ENCODE measurements around the gene DPF3. TPM values are rescaled to one million over a fixed set of nuclear protein-coding genes. Genes with fewer than 3 reads are reported as not detected.

DPF3 gene
- total and polyA plus RNA-seq, 2 of the 13 experiments (the other 11 are each of a cell fraction or from before 2014, with no cell fraction given): 0.09 to 0.60 TPM

- peak; percentile 80 for TF ChIP-seq ERF (CRISPR knock-in tag; IDR thresholded peaks at IDR 0.05)
- TF ChIP-seq THAP11 (CRISPR knock-in tag; IDR thresholded peaks at IDR 0.05): peak; percentile 60; the same call in 1 of the 2 replicates
- no peak for TF ChIP-seq AGO1 (IDR thresholded peaks at IDR 0.05; ENCODE audit: low read depth, low read length, poor library complexity, severe bottlenecking)
- TF ChIP-seq HBP1 (CRISPR knock-in tag; IDR thresholded peaks at IDR 0.05; ENCODE audit: low read depth): no peak
- TF ChIP-seq ZNF232 (CRISPR knock-in tag; IDR thresholded peaks at IDR 0.05; ENCODE audit: borderline replicate concordance): peak; percentile 48; the same call in 1 of the 2 replicates
- TF ChIP-seq TCF7L2 (IDR thresholded peaks at IDR 0.05; ENCODE audit: low read depth, low read length): no peak
- no peak for TF ChIP-seq AFF4 (CRISPR knock-in tag; IDR thresholded peaks at IDR 0.05)
- TF ChIP-seq E2F2 (CRISPR knock-in tag; IDR thresholded peaks at IDR 0.05; ENCODE audit: borderline replicate concordance): no peak
- no peak for TF ChIP-seq ATF7-NPFF (CRISPR knock-in tag; IDR thresholded peaks at IDR 0.05; ENCODE audit: low read depth)
- TF ChIP-seq ZNF3 (CRISPR knock-in tag; IDR thresholded peaks at IDR 0.05): no peak
- no peak for TF ChIP-seq ZNF224 (CRISPR knock-in tag; IDR thresholded peaks at IDR 0.05)
- TF ChIP-seq MXI1 (IDR thresholded peaks at IDR 0.05; ENCODE audit: borderline replicate concordance, low read depth, low read length): no peak
- TF ChIP-seq ZKSCAN1 (IDR thresholded peaks at IDR 0.05; ENCODE audit: low read length): no peak
- TF ChIP-seq ZNF350 (CRISPR knock-in tag; IDR thresholded peaks at IDR 0.05; ENCODE audit: borderline replicate concordance, low read depth): peak; percentile 52
- TF ChIP-seq ZNF484 (CRISPR knock-in tag; IDR thresholded peaks at IDR 0.05; ENCODE audit: borderline replicate concordance, low read depth): no peak
- TF ChIP-seq AHR (CRISPR knock-in tag; IDR thresholded peaks at IDR 0.05): no peak
- no peak for TF ChIP-seq CEBPB (IDR thresholded peaks at IDR 0.05; ENCODE audit: borderline replicate concordance, low read depth, low read length)
- peak; percentile 85; the same call in 1 of the 2 replicates for TF ChIP-seq MEF2D (CRISPR knock-in tag; IDR thresholded peaks at IDR 0.05)
- peak; percentile 41; the same call in 1 of the 2 replicates for TF ChIP-seq YEATS2 (CRISPR knock-in tag; IDR thresholded peaks at IDR 0.05; ENCODE audit: borderline replicate concordance)
- peak; percentile 91 for TF ChIP-seq FOXO1 (CRISPR knock-in tag; IDR thresholded peaks at IDR 0.05)
- peak; percentile 20 for TF ChIP-seq CTCF (CRISPR knock-in tag; IDR thresholded peaks at IDR 0.05)
- no peak for TF ChIP-seq CREBL2 (CRISPR knock-in tag; IDR thresholded peaks at IDR 0.05; ENCODE audit: borderline replicate concordance)
Measured at GRCh38 chr14:72776701-72777261, 117.1 kb downstream of the DPF3 start (continued).
